Rectal smooth muscle tissue (tissue), 1 donor: ENCODE measurements around the gene TRPM4.
A peak's percentile ranks its signal among the peaks of the same experiment; 100 is the strongest.
"Not testable (repeated sequence)": the region's sequence is repeated elsewhere in the genome, so short reads cannot be mapped to it uniquely, and the experiment has no call there.

Experiments used
- H3K27ac ChIP-seq: one replicate; pipeline ENCODE4 v1.7.0; 2013; ENCODE audit warnings: low read depth, low read length, inconsistent platforms
- H3K27me3 ChIP-seq: one replicate; pipeline ENCODE4 v1.7.0; 2013; ENCODE audit warnings: low read length; ENCODE audit not compliant: control insufficient read depth, insufficient read depth
- H3K36me3 ChIP-seq: one replicate; pipeline ENCODE4 v1.7.0; 2013; ENCODE audit warnings: low read length; ENCODE audit not compliant: control insufficient read depth, insufficient read depth
- H3K4me1 ChIP-seq: one replicate; pipeline ENCODE4 v1.7.0; 2013; ENCODE audit warnings: low read length; ENCODE audit not compliant: control insufficient read depth, insufficient read depth
- H3K4me3 ChIP-seq: one replicate; pipeline ENCODE4 v1.7.0; 2013; ENCODE audit warnings: low read length
- H3K9ac ChIP-seq: one replicate; pipeline ENCODE4 v1.7.0; 2013; ENCODE audit warnings: low read length

The TRPM4 gene

GRCh38 chr19:49119411-49120324, 37.9 kb upstream of the TRPM4 start, which contains the start of gene PPFIA3:
PPFIA3 (plus strand) TSS chr19:49119544; CDS start chr19:49127874, 8,330 bp downstream.
- peak within 1 kb of the TSS; percentile 96 for H3K27ac ChIP-seq
- peak within 1 kb of the TSS; percentile 92 for H3K9ac ChIP-seq
- H3K36me3 ChIP-seq = no peaks in the 10 kb centered on the region
- no peaks in the 10 kb centered on the region for H3K4me1 ChIP-seq
- H3K27me3 ChIP-seq = peaks cover 3% of the 10 kb centered on the region
- H3K4me3 ChIP-seq = peak within 1 kb of the TSS; percentile 86

DNA sequence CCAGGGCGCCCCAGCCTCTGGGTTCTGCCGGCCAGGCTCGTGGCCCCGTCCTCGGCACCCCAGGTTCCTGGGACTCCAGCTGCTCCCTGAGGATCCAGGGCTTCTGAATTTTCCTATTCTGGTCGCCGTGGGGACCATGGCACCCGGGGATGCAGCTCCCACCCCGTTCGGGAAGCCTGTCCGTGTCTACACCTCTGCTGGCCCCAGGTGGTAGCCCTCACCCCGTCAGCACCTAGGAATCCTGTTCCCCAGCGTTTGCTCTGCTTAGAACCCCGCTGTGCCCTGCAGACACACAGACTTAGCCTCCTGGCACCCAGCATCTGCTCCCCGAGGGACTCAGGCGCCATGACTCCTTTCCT, 37.3 kb upstream of the TRPM4 start:
- Histone ChIP-seq H3K36me3 (no peaks in the 10 kb centered on the region), H3K4me3 (no peak overlapping the region), H3K27me3 (peaks cover 3% of the 10 kb centered on the region), H3K9ac (no peak overlapping the region), H3K27ac (no peak overlapping the region), H3K4me1 (no peaks in the 10 kb centered on the region)

GRCh38 chr19:49120868-49121267, 36.7 kb upstream of the TRPM4 start:
- H3K4me1 ChIP-seq = no peaks in the 10 kb centered on the region
- peaks cover 3% of the 10 kb centered on the region for H3K27me3 ChIP-seq
- H3K9ac ChIP-seq = no peak overlapping the region
- no peak overlapping the region for H3K4me3 ChIP-seq
- H3K36me3 ChIP-seq = no peaks in the 10 kb centered on the region
- H3K27ac ChIP-seq = no peak overlapping the region

GRCh38 chr19:49121841-49122240, 35.8 kb upstream of the TRPM4 start:
- not testable (repeated sequence) for H3K4me1 ChIP-seq

DNA sequence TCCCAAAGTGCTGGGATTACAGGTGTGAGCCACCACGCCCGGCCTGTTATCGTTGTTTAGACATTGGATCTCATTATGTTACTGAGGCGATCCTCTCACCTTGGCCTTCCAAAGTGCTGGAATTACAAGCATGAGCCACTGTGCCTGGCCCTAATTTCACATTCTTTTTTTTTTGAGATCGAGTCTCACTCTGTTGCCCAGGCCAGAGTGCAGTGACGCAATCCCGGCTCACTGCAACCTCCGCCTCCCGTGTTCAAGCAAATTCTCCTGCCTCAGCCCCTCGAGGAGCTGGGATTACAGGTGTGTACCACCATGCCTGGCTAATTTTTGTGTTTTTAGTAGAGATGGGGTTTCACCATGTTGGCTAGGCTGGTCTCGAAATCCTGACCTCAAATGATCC, 34.3 kb upstream of the TRPM4 start:
- H3K27ac ChIP-seq, H3K4me1 ChIP-seq, H3K9ac ChIP-seq, H3K27me3 ChIP-seq, H3K36me3 ChIP-seq, H3K4me3 ChIP-seq: not testable (repeated sequence)

More at GRCh38 chr19:49121841-49122240, 35.8 kb upstream of the TRPM4 start:
- H3K27ac ChIP-seq, H3K9ac ChIP-seq, H3K36me3 ChIP-seq, H3K27me3 ChIP-seq, H3K4me3 ChIP-seq: not testable (repeated sequence)

DNA sequence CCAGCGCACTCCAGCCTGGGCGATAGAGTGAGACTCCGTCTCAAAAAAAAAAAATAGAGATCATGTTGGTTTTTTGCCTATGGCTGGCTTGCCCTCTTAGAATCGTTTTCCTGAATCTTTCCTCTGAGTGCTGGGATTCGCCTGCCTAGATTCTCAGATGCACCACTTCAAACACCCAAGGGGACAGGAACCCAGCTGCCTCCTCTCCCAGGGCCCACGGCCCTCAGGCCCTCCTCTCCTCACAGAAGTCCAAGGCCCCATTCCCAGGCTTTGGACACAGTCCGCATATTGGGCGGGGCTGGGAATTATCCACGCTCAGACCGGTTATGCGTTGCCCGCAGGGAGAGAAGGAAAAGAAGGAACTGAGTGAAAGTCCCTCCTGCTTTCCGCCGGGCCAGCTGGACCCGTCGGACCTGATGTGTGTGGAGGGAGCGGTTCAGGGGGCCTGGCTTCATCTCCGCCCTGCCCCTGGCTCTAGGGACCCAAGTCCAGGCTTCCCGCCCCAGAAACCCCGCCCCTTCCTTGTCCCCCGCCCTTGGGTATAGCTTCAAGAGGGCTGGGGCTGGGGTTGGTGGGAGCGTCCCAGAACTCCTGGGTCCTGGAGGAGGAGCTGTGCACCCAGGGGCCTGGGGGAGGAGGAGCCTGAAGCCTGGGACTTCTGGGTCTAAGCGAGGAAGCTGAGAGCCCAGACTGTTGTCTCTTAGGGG, 32.4 kb upstream of the TRPM4 start:
- H3K27me3 ChIP-seq = peaks cover 3% of the 10 kb centered on the region
- H3K36me3 ChIP-seq = no peaks in the 10 kb centered on the region
- no peak overlapping the region for H3K27ac ChIP-seq
- no peak overlapping the region for H3K9ac ChIP-seq
- peaks cover 8% of the 10 kb centered on the region for H3K4me1 ChIP-seq
- H3K4me3 ChIP-seq = no peak overlapping the region

GRCh38 chr19:49126575-49126974, 31.0 kb upstream of the TRPM4 start:
- peaks cover 8% of the 10 kb centered on the region for H3K4me1 ChIP-seq
- no peak overlapping the region for H3K9ac ChIP-seq
- H3K36me3 ChIP-seq = no peaks in the 10 kb centered on the region
- H3K27me3 ChIP-seq = no peaks in the 10 kb centered on the region
- H3K4me3 ChIP-seq = no peak overlapping the region
- H3K27ac ChIP-seq = no peak overlapping the region

- H3K27me3 ChIP-seq, H3K9ac ChIP-seq, H3K36me3 ChIP-seq, H3K27ac ChIP-seq, H3K4me1 ChIP-seq: not testable (repeated sequence)
- H3K4me3 ChIP-seq = peak overlapping the region; percentile 41
Observed at GRCh38 chr19:49127225-49127624, 30.4 kb upstream of the TRPM4 start.

- no peaks in the 10 kb centered on the region for H3K36me3 ChIP-seq
- no peaks in the 10 kb centered on the region for H3K27me3 ChIP-seq
- no peak overlapping the region for H3K9ac ChIP-seq
- peaks cover 8% of the 10 kb centered on the region for H3K4me1 ChIP-seq
- H3K4me3 ChIP-seq = peak overlapping the region; percentile 68
- H3K27ac ChIP-seq = peak overlapping the region; percentile 68
Observed at GRCh38 chr19:49127674-49128544, 29.7 kb upstream of the TRPM4 start.

DNA sequence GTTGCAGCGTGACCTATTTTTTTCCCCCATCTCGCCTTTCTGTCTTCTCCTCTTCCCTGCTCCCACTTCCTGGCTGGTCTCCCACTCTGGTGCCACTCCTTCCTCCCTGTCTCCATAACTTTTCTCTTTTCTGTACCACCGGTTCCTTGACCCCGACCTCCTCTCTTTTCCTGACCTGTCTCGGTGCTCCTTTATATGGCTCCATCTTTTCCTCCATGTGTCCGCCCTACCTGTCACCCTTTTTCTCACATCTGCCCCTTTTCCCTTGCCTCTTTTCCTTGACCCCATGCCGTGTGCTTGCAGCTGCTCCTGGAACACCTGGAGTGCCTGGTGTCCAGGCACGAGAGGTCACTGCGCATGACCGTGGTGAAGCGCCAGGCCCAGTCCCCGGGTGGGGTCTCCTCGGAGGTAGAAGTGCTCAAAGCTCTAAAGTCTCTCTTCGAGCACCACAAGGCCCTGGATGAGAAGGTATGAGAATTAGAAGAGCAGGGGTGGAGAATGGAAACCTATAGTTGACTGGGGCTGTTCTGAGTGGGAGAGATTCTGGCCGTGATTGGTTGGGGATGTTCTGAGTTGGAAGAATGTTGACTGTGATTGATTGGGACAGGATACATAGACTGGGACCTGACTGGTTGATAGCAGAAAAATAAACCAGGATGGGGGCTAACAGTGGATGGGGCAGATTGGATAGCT, 28.9 kb upstream of the TRPM4 start:
- H3K36me3 ChIP-seq = no peaks in the 10 kb centered on the region
- no peak overlapping the region for H3K9ac ChIP-seq
- peaks cover 8% of the 10 kb centered on the region for H3K4me1 ChIP-seq
- peak overlapping the region; percentile 68 for H3K4me3 ChIP-seq
- no peak overlapping the region for H3K27ac ChIP-seq
- no peaks in the 10 kb centered on the region for H3K27me3 ChIP-seq

GRCh38 chr19:49129238-49129583, 28.4 kb upstream of the TRPM4 start:
- no peaks in the 10 kb centered on the region for H3K36me3 ChIP-seq
- no peak overlapping the region for H3K27ac ChIP-seq
- H3K9ac ChIP-seq = no peak overlapping the region
- peaks cover 8% of the 10 kb centered on the region for H3K4me1 ChIP-seq
- peak overlapping the region; percentile 68 for H3K4me3 ChIP-seq
- no peaks in the 10 kb centered on the region for H3K27me3 ChIP-seq

- no peak overlapping the region for H3K27ac ChIP-seq
- peaks cover 8% of the 10 kb centered on the region for H3K4me1 ChIP-seq
- H3K4me3 ChIP-seq = no peak overlapping the region
- no peak overlapping the region for H3K9ac ChIP-seq
- peaks cover 2% of the 10 kb centered on the region for H3K27me3 ChIP-seq
- no peaks in the 10 kb centered on the region for H3K36me3 ChIP-seq
Observed at GRCh38 chr19:49130325-49130724, 27.3 kb upstream of the TRPM4 start.
